CD4-positive, alpha-beta T cell treated with Interleukin-15 for 4 hours (primary cell): ENCODE results near the gene LRMDA.

ENCODE experiments used
- DNase-seq: peaks from one replicate; pipeline ENCODE4 v3.0.0-alpha.2; 2020; ENCODE audit warnings: low spot score

Gene LRMDA

GRCh38 chr10:75402486-75403143, 28.8 kb upstream of the LRMDA start:
- DNase-seq: no peak

- DNase-seq: no peak
Measured at GRCh38 chr10:75403144-75403938, 28.1 kb upstream of the LRMDA start.

- DNase-seq: no peak
Measured at GRCh38 chr10:75403939-75404814, 27.2 kb upstream of the LRMDA start.

- no peak for DNase-seq
Measured at GRCh38 chr10:75404815-75405597, 26.4 kb upstream of the LRMDA start.

- no peak for DNase-seq
Measured at GRCh38 chr10:75405598-75406461, 25.6 kb upstream of the LRMDA start.

- no peak for DNase-seq
Measured at GRCh38 chr10:75406462-75407223, 24.8 kb upstream of the LRMDA start.

GRCh38 chr10:75407224-75407712, 24.2 kb upstream of the LRMDA start:
- no peak for DNase-seq

GRCh38 chr10:75407713-75408508, 23.5 kb upstream of the LRMDA start:
- DNase-seq: no peak

GRCh38 chr10:75408509-75408875, 22.9 kb upstream of the LRMDA start:
- DNase-seq: no peak

- no peak for DNase-seq
Measured at GRCh38 chr10:75408911-75409885, 22.2 kb upstream of the LRMDA start.

- DNase-seq: no peak
Measured at GRCh38 chr10:75410132-75411005, 21.1 kb upstream of the LRMDA start.

- DNase-seq: no peak
Measured at GRCh38 chr10:75414527-75414926, 16.9 kb upstream of the LRMDA start.

GRCh38 chr10:75417522-75417927, 13.9 kb upstream of the LRMDA start:
- no peak for DNase-seq

- DNase-seq: no peak
Measured at GRCh38 chr10:75418293-75418692, 13.1 kb upstream of the LRMDA start.

GRCh38 chr10:75418712-75419111, 12.7 kb upstream of the LRMDA start:
- no peak for DNase-seq

- DNase-seq: no peak
Measured at GRCh38 chr10:75422913-75423312, 8.5 kb upstream of the LRMDA start.

GRCh38 chr10:75424571-75424970, 6.9 kb upstream of the LRMDA start:
- DNase-seq: no peak
